ENCODE data around the gene MRPS7.

DNA sequence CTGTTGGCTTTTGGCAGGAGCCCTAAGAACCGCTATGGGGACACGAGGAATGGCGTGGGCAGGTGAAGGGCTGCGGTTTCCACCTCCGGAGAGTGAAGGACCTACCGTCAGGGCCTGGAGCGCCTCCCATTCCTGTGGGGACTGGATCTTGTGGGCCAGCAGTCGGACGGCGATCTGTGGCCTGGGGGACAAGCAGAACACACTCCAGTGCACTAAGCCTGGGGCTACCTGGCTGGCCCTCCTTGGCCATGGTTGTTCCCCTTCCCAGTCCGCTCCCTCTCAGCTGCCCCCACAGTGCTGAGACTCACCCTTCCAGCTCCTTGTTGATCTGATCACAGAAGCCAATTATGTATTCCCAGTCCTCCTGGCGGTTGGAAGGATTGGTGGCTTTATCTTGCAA, 15.3 kb upstream of the MRPS7 start:
- TF ChIP-seq, protein P1, sequence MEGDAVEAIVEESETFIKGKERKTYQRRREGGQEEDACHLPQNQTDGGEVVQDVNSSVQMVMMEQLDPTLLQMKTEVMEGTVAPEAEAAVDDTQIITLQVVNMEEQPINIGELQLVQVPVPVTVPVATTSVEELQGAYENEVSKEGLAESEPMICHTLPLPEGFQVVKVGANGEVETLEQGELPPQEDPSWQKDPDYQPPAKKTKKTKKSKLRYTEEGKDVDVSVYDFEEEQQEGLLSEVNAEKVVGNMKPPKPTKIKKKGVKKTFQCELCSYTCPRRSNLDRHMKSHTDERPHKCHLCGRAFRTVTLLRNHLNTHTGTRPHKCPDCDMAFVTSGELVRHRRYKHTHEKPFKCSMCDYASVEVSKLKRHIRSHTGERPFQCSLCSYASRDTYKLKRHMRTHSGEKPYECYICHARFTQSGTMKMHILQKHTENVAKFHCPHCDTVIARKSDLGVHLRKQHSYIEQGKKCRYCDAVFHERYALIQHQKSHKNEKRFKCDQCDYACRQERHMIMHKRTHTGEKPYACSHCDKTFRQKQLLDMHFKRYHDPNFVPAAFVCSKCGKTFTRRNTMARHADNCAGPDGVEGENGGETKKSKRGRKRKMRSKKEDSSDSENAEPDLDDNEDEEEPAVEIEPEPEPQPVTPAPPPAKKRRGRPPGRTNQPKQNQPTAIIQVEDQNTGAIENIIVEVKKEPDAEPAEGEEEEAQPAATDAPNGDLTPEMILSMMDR (IDR thresholded peaks at IDR 0.05; ENCODE audit: low read length), result no peak
- TF ChIP-seq EZH2 (IDR thresholded peaks at IDR 0.05; ENCODE audit: borderline replicate concordance, low read length), result no peak

Measured in OCI-LY1 (cell line).